MG63 (cell line): Measurements from ENCODE around the gene PLA2G4E. TPM values are rescaled to one million over a fixed set of nuclear protein-coding genes. Genes with fewer than 3 reads are reported as not detected.

Experiments
- DNase-seq: peaks from one replicate; pipeline ENCODE4 v3.0.0-alpha.2; 2020
- H3K27me3 ChIP-seq: fragments of 250-450 bp; sonication (Bioruptor Pico); 2 replicates; pipeline ENCODE4 v1.5.1; 2020; ENCODE audit warnings: mild to moderate bottlenecking, moderate library complexity
- H3K36me3 ChIP-seq: fragments of 250-450 bp; sonication (Bioruptor Pico); 2 replicates; pipeline ENCODE4 v1.5.1; 2020; ENCODE audit warnings: mild to moderate bottlenecking, moderate library complexity
- H3K4me3 ChIP-seq: fragments of 250-450 bp; sonication (Bioruptor Pico); 2 replicates; pipeline ENCODE4 v1.5.1; 2020; ENCODE audit warnings: mild to moderate bottlenecking, moderate library complexity
- H3K9me3 ChIP-seq: fragments of 250-450 bp; sonication (Bioruptor Pico); 2 replicates; pipeline ENCODE4 v1.5.1; 2020; ENCODE audit warnings: mild to moderate bottlenecking, moderate library complexity
- total RNA-seq: library from RNA; depleted of rRNA; stranded (reverse); fragments of >200 nt; shearing (Covaris generic); gene quantifications from 2 replicates; pipeline ENCODE4 v1.2.3, GENCODE V29; 2014; ENCODE audit warnings: low replicate concordance

Gene PLA2G4E
- total RNA-seq, 1 experiment from 2014 or later, result not detected

DNA sequence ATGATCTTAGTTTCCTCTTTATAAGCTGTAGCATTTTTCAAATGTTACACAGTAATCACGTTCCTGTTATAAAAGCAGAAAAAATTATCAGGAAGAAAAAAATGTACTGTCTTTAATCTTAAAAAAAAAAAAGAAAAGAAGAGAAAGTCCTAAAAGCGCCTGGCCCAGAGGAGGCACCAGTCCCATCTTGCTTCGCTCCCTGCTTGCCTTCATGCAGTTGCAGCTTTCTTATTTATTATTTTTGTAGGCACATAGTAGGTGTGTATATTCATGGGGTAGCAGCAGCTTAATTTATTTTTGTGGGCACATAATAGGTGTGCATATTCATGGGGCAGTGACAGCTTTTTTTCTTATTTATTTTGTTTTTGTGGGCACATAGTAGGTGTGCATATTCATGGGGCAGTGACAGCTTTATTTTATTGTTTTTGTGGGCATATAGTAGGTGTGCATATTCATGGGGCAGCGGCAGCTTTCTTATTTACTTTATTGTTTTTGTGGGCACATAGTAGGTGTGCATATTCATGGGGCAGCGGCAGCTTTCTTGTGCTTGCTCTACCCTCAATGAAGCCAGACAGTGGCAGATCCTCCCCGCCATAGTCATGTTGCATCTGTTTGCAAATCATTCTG lies 43.0 kb downstream of the PLA2G4E start:
- no peak for DNase-seq
- no peaks in the 10 kb centered on the region for H3K9me3 ChIP-seq
- H3K27me3 ChIP-seq, result no peaks in the 10 kb centered on the region
- H3K4me3 ChIP-seq, result no peak overlapping the region
- H3K36me3 ChIP-seq, result no peaks in the 10 kb centered on the region

GRCh38 chr15:41975669-41976068 lies 45.2 kb downstream of the PLA2G4E start:
- no peak for DNase-seq
- Histone ChIP-seq H3K9me3 (no peaks in the 10 kb centered on the region), H3K4me3 (no peak overlapping the region), H3K27me3 (no peaks in the 10 kb centered on the region), H3K36me3 (peaks cover 11% of the 10 kb centered on the region)

- Histone ChIP-seq H3K36me3 (peaks cover 17% of the 10 kb centered on the region), H3K9me3 (no peaks in the 10 kb centered on the region), H3K27me3 (no peaks in the 10 kb centered on the region), H3K4me3 (no peak overlapping the region)
- no peak for DNase-seq
Measured at GRCh38 chr15:41974041-41974440, 46.8 kb downstream of the PLA2G4E start.

- peak; percentile 98 for DNase-seq
- H3K4me3 ChIP-seq, result peak within 1 kb of the TSS; percentile 84
- H3K36me3 ChIP-seq, result peaks cover 22% of the 10 kb centered on the region
- no peaks in the 10 kb centered on the region for H3K27me3 ChIP-seq
- H3K9me3 ChIP-seq, result no peaks in the 10 kb centered on the region
Measured at GRCh38 chr15:41972253-41973242, 48.3 kb downstream of the PLA2G4E start, which contains the start of gene EHD4. Gene EHD4, minus strand, starts transcription at chr15:41972557. Its CDS starts 63 bp downstream, at chr15:41972494.

- H3K4me3 ChIP-seq, result peak overlapping the region; percentile 84
- peak; percentile 35 for DNase-seq
- H3K36me3 ChIP-seq, result peaks cover 27% of the 10 kb centered on the region
Measured at GRCh38 chr15:41971895-41972252, 49.0 kb downstream of the PLA2G4E start.

DNA sequence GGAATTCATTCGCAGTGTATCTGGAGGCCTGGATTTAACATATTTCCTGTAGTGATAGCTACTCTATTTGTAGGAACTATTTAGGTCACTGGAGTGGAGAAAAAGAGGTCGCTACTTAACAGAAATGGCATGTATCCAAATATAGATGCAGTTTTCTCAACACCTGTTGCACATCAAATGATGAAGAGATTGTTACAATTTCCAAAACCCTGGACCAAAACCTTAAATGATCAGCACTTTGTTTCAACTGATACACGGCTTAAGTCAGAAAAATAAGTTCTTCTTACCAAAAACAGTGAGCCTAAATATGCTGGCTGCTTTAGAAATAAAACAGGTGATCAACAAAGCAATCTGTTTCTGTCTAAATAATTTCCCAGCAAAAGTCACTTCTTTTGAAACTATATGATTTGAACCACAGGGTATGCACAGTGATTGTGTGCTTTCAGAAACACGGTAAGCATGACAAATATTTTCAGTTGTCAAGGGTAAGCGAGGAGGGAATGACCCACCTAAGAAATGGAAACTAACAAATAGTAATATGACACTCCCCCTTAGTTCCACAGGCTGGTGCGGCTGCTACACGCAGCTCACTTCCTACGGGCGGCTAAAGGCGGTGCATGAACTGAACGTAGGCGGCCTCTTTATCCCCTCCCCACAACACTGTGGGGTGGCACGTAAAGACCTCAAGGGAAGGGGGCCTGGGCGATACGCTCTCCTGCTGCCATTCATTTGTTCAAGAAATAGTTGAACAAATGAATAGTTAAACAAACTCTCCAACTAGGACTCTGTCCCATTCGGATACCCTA lies 49.5 kb downstream of the PLA2G4E start:
- Histone ChIP-seq H3K36me3 (peaks cover 31% of the 10 kb centered on the region), H3K9me3 (no peaks in the 10 kb centered on the region), H3K27me3 (no peaks in the 10 kb centered on the region), H3K4me3 (peak overlapping the region; percentile 84)
- DNase-seq, result peak; percentile 67

More at GRCh38 chr15:41971895-41972252, 49.0 kb downstream of the PLA2G4E start:
- no peaks in the 10 kb centered on the region for H3K27me3 ChIP-seq
- no peaks in the 10 kb centered on the region for H3K9me3 ChIP-seq

GRCh38 chr15:41970456-41970855 lies 50.4 kb downstream of the PLA2G4E start:
- Histone ChIP-seq H3K36me3 (peaks cover 33% of the 10 kb centered on the region), H3K9me3 (no peaks in the 10 kb centered on the region), H3K4me3 (peak overlapping the region; percentile 84), H3K27me3 (no peaks in the 10 kb centered on the region)
- DNase-seq, result no peak

GRCh38 chr15:41969851-41970431 lies 50.9 kb downstream of the PLA2G4E start:
- peak overlapping the region; percentile 84 for H3K4me3 ChIP-seq
- H3K9me3 ChIP-seq, result no peaks in the 10 kb centered on the region
- H3K36me3 ChIP-seq, result peaks cover 38% of the 10 kb centered on the region
- DNase-seq, result no peak
- no peaks in the 10 kb centered on the region for H3K27me3 ChIP-seq

- Histone ChIP-seq H3K4me3 (no peak overlapping the region), H3K27me3 (no peaks in the 10 kb centered on the region), H3K36me3 (peaks cover 43% of the 10 kb centered on the region), H3K9me3 (no peaks in the 10 kb centered on the region)
- DNase-seq, result no peak
Measured at GRCh38 chr15:41968701-41969100, 52.1 kb downstream of the PLA2G4E start.

DNA sequence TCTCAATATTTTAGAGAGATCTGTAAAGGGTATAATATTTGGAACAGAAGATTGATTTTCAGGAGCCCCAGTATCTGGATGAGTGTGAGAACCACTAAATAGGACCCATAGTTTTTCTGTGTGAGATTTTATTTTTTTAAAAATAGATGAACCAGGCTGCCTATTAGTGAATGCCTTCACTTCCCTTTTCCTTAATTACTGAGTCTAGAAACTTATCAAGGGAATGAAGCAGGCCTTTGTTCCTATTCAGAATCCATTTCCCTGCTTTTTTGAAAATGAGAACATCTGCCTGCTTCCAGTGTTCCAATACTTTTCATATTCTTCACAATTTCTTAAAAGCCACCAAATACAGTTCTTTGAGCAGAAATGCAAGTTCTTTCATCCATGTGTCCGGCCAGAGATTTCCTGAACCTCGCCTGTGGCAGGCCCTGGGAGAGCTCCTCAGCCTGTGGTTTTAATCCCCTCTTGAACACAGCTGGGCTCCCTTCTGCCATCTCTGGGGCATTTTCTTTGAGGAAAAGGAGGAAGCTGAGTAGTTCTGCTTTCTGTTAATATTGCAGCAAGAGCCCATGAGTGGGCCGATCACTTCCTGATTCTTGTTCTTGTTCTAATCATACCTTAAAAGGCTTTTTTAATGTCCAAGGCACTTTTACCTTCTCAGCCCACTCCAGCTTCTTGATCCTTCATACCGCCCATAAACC lies 53.2 kb downstream of the PLA2G4E start:
- Histone ChIP-seq H3K27me3 (no peaks in the 10 kb centered on the region), H3K9me3 (no peaks in the 10 kb centered on the region), H3K4me3 (no peak overlapping the region), H3K36me3 (peaks cover 43% of the 10 kb centered on the region)
- DNase-seq, result no peak

GRCh38 chr15:41966920-41967465 lies 53.8 kb downstream of the PLA2G4E start:
- Histone ChIP-seq H3K27me3 (no peaks in the 10 kb centered on the region), H3K9me3 (no peaks in the 10 kb centered on the region), H3K4me3 (no peak overlapping the region), H3K36me3 (peaks cover 46% of the 10 kb centered on the region)
- DNase-seq, result no peak

DNA sequence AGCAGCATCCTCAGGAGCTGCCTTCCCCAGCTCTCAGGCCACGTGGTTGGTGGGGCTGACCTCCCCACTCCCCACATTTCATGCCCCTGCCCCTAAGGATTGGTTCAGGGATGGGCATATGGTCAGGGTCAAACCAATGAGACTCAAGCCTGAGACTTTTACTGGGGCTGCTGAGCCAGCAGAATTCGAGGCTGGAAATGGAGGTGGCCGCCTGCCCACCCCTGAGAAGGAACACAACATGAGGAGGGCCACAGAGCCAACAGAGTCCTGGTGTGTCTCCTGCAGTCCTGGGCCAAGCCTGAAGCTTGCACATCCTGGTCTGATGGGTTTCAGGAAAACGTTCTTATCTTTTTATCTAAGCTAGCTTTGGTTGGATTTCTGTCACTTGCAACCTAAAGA lies 54.4 kb downstream of the PLA2G4E start:
- no peak overlapping the region for H3K4me3 ChIP-seq
- H3K9me3 ChIP-seq, result no peaks in the 10 kb centered on the region
- no peaks in the 10 kb centered on the region for H3K27me3 ChIP-seq
- H3K36me3 ChIP-seq, result peaks cover 48% of the 10 kb centered on the region
- DNase-seq, result no peak

DNA sequence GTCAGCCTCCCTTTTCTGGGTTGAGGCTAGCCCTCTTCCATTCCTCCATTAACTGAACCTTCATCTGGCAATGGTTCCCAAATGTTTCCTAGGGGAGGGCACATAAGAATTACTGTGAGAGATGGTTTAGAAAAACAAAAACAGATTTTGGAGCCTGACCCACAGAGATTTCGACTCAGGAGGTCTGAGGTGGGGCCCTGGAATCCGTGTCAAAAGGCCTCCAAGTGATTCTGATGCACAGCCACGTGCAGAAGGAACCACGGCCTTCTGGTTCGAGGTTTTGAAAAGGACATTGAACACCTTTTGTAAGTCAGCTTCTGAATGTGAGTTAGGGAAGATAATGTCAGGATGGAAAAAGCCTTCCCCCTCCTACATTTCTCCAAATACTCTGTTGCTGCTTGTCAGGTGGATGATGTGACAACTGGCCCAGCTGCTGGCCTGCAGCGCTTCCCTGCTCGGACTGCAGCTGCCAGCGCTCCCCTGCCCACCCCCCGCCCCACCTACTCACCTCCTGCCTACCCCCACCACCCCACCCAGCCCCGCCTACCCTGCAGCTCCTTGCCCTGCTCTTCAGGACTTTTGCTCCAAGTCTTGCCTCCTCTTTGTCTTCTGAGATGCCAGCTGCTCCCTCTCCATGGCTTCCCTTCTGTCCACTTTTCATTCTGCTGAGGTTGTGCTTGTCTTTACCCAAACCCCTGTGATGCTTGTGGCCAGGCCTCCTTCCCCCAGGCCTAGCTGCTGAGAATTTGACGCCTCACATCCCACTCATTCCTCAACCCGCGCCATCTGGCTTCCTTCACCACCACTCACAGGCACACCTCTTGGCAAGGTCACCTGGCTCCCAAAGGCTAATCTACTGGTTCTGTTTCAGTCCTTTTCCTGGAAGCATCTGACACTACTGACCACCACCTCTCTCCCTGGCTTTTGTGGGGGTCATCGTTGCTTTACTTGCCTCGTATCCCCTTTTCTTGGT lies 55.1 kb downstream of the PLA2G4E start:
- H3K9me3 ChIP-seq, result no peaks in the 10 kb centered on the region
- no peak overlapping the region for H3K4me3 ChIP-seq
- peaks cover 42% of the 10 kb centered on the region for H3K36me3 ChIP-seq
- H3K27me3 ChIP-seq, result no peaks in the 10 kb centered on the region
- peak; percentile 44 for DNase-seq

DNA sequence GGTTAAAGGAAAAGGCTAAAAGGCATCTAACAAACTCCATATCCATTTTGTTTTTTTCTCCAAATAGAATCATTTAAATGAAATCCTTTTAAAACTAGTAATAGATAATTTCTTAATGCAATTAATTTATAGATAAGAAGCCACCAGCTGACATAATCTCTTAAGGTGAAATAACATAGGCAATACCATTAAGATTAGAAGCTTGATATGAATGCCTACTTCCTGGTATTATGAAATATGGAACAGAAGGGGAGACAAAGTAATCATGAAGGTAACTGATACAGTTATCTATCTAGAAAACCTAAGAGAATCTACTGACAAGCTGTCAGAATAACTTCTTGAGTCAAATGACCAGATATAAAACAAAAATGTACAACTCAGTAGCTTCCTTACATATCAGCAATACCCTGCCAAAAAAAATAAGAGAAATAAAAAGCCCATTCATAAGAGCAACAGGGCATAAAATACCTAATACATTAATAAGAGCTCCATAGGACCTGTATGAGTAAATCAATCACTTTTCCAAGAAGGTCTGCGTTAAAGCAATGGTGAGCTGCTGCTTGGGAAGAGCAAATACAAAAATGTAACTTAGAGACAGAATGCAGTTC lies 59.1 kb downstream of the PLA2G4E start:
- Histone ChIP-seq H3K4me3 (no peak overlapping the region), H3K36me3 (peaks cover 44% of the 10 kb centered on the region), H3K9me3 (no peaks in the 10 kb centered on the region), H3K27me3 (no peaks in the 10 kb centered on the region)
- no peak for DNase-seq
